EL (cell line): ENCODE data around the gene TMEM132D.

Source experiments
- DNase-seq: peaks from one replicate; pipeline ENCODE4 v3.0.0-alpha.2; 2016

TMEM132D gene

GRCh38 chr12:129873111-129873832, 30.6 kb downstream of the TMEM132D start:
- no peak for DNase-seq

- DNase-seq = no peak
Measured at GRCh38 chr12:129871991-129872972, 31.5 kb downstream of the TMEM132D start.

GRCh38 chr12:129870796-129871195, 33.0 kb downstream of the TMEM132D start:
- DNase-seq = no peak

- DNase-seq = no peak
Measured at GRCh38 chr12:129870136-129870535, 33.7 kb downstream of the TMEM132D start.

- DNase-seq = no peak
Measured at GRCh38 chr12:129868575-129868974, 35.2 kb downstream of the TMEM132D start.

GRCh38 chr12:129863938-129864337, 39.9 kb downstream of the TMEM132D start:
- DNase-seq = no peak

GRCh38 chr12:129862561-129863175, 41.2 kb downstream of the TMEM132D start:
- DNase-seq = no peak

- DNase-seq = no peak
Measured at GRCh38 chr12:129861951-129862350, 41.9 kb downstream of the TMEM132D start.

GRCh38 chr12:129854591-129854990, 49.2 kb downstream of the TMEM132D start:
- DNase-seq = no peak

- DNase-seq = no peak
Measured at GRCh38 chr12:129851296-129851695, 52.5 kb downstream of the TMEM132D start.

GRCh38 chr12:129848876-129849275, 54.9 kb downstream of the TMEM132D start:
- no peak for DNase-seq

GRCh38 chr12:129847063-129847462, 56.8 kb downstream of the TMEM132D start:
- DNase-seq = no peak

GRCh38 chr12:129844662-129845220, 59.1 kb downstream of the TMEM132D start:
- no peak for DNase-seq

- no peak for DNase-seq
Measured at GRCh38 chr12:129841251-129841650, 62.6 kb downstream of the TMEM132D start.

- no peak for DNase-seq
Measured at GRCh38 chr12:129840145-129840884, 63.5 kb downstream of the TMEM132D start.

- no peak for DNase-seq
Measured at GRCh38 chr12:129839679-129840078, 64.1 kb downstream of the TMEM132D start.

- DNase-seq = no peak
Measured at GRCh38 chr12:129831294-129831693, 72.5 kb downstream of the TMEM132D start.

GRCh38 chr12:129830796-129831195, 73.0 kb downstream of the TMEM132D start:
- no peak for DNase-seq

GRCh38 chr12:129827866-129828384, 75.9 kb downstream of the TMEM132D start:
- no peak for DNase-seq

GRCh38 chr12:129827102-129827865, 76.5 kb downstream of the TMEM132D start:
- no peak for DNase-seq

- no peak for DNase-seq
Measured at GRCh38 chr12:129826273-129826672, 77.6 kb downstream of the TMEM132D start.
